H1 (cell line): Measurements from ENCODE around the gene EDA. TPM values are rescaled to one million over a fixed set of nuclear protein-coding genes. Genes with fewer than 3 reads are reported as not detected.

Experiments
- CTCF ChIA-PET: fragments of 300-600 bp; sonication (Branson Sonifier 250); formaldehyde crosslinking; loops from one replicate; lab custom pipeline; 2021; ENCODE audit not compliant: partially characterized antibody; lab: Charles Lee
- POLR2A ChIA-PET: fragments of 300-600 bp; sonication (Branson Sonifier 250); formaldehyde crosslinking; loops from one replicate; lab custom pipeline; 2021; ENCODE audit warnings: inconsistent platforms; ENCODE audit not compliant: partially characterized antibody; lab: Charles Lee
- DNase-seq, 2 experiments: peaks; one replicate each; pipeline versions ENCODE4 v3.0.0 to v3.0.0-alpha.2; 2010 to 2022; ENCODE audit warnings: low spot score in 2 of 2, low read depth in 1 of 2, mixed read lengths in 1 of 2
- FAIRE-seq: peaks from 2 replicates; lab custom pipeline; 2011; peaks lifted over from hg19 to GRCh38; lab: Jason Lieb, UNC
- H2AFZ ChIP-seq: 2 replicates; pipeline ENCODE4 v1.8.1; 2012; ENCODE audit warnings: low read length, inconsistent platforms
- H2AK5ac ChIP-seq: 2 replicates; pipeline ENCODE4 v1.6.1; 2013; ENCODE audit warnings: low read depth, low read length
- H2BK120ac ChIP-seq: replicated peaks from 2 replicates; pipeline ENCODE3; 2013; ENCODE audit warnings: low read depth, low read length, inconsistent platforms
- H2BK12ac ChIP-seq: 2 replicates; pipeline ENCODE4 v1.6.1; 2013; ENCODE audit warnings: low read depth, low read length
- H2BK15ac ChIP-seq: 2 replicates; pipeline ENCODE4 v1.6.1; 2013; ENCODE audit warnings: low read length
- H2BK20ac ChIP-seq: 2 replicates; pipeline ENCODE4 v1.6.1; 2013; ENCODE audit warnings: low read length
- H2BK5ac ChIP-seq: 2 replicates; pipeline ENCODE4 v1.6.1; 2013; ENCODE audit warnings: low read depth, low read length
- H3K14ac ChIP-seq: 2 replicates; pipeline ENCODE4 v1.6.1; 2013; ENCODE audit warnings: inconsistent platforms; ENCODE audit not compliant: insufficient read length
- H3K18ac ChIP-seq: 2 replicates; pipeline ENCODE4 v1.6.1; 2013; ENCODE audit warnings: low read length; ENCODE audit errors: extremely low read depth
- H3K23ac ChIP-seq: 2 replicates; pipeline ENCODE4 v1.6.1; 2013; ENCODE audit warnings: inconsistent platforms; ENCODE audit not compliant: insufficient read length
- H3K23me2 ChIP-seq: 2 replicates; pipeline ENCODE4 v1.6.1; 2013; ENCODE audit warnings: low read depth, low read length
- H3K27ac ChIP-seq: 2 replicates; pipeline ENCODE4 v1.6.1; 2011; ENCODE audit warnings: low read depth, low read length, inconsistent platforms
- H3K27me3 ChIP-seq, 4 experiments: replicated peaks in 1 of 4; 1 replicate in 1 of 4; 2 replicates in 3 of 4; pipeline versions ENCODE4 v1.6.1 to v1.8.1; 2011 to 2013; ENCODE audit warnings: low read length in 3 of 4, mild to moderate bottlenecking in 3 of 4, inconsistent platforms in 2 of 4, mixed read lengths in 2 of 4, moderate library complexity in 1 of 4; ENCODE audit not compliant: control insufficient read depth in 3 of 4, insufficient read depth in 3 of 4; ENCODE audit errors: extremely low read depth in 1 of 4
- H3K36me3 ChIP-seq, 4 experiments: 2 replicates each; pipeline versions ENCODE4 v1.6.1 to v1.8.1; 2011 to 2013; ENCODE audit warnings: mild to moderate bottlenecking in 4 of 4, low read length in 3 of 4, moderate library complexity in 2 of 4, control low read depth in 1 of 4, inconsistent platforms in 1 of 4; ENCODE audit not compliant: insufficient read depth in 4 of 4, control insufficient read depth in 2 of 4
- H3K4ac ChIP-seq: replicated peaks from 2 replicates; pipeline ENCODE3; 2013; ENCODE audit warnings: low read length, low read depth, mixed read lengths, inconsistent platforms; ENCODE audit not compliant: insufficient read length
- H3K4me1 ChIP-seq, 4 experiments: replicated peaks in 1 of 4; 1 replicate in 1 of 4; 2 replicates in 3 of 4; pipeline versions ENCODE4 v1.6.1 to v1.8.1; 2011 to 2013; ENCODE audit warnings: low read length in 3 of 4, inconsistent platforms in 2 of 4, mixed read lengths in 1 of 4; ENCODE audit not compliant: insufficient read depth in 4 of 4, control insufficient read depth in 3 of 4
- H3K4me2 ChIP-seq, 2 experiments: 2 replicates each; pipeline versions ENCODE4 v1.6.1 to v1.8.1; 2011 to 2013; ENCODE audit warnings: low read depth in 2 of 2, low read length in 2 of 2, control low read depth in 1 of 2, inconsistent platforms in 1 of 2, mild to moderate bottlenecking in 1 of 2; ENCODE audit not compliant: insufficient read depth in 1 of 2
- H3K4me3 ChIP-seq, 4 experiments: fragments of 200-600, 300-600 bp in 1 of 4; sonication (generic), shearing (Covaris generic), sonication (Bioruptor Twin) in 1 of 4; 2 replicates each; pipeline versions ENCODE4 v1.5.1 to v1.8.1; 2011 to 2016; ENCODE audit warnings: low read length in 4 of 4, low read depth in 3 of 4, control low read depth in 2 of 4, inconsistent platforms in 2 of 4, mild to moderate bottlenecking in 2 of 4, mixed read lengths in 1 of 4, moderate library complexity in 1 of 4; ENCODE audit not compliant: insufficient read depth in 2 of 4; ENCODE audit errors: extremely low read depth in 1 of 4
- H3K56ac ChIP-seq: replicated peaks from 2 replicates; pipeline ENCODE3; 2013; ENCODE audit warnings: low read depth, mild to moderate bottlenecking, mixed read lengths, low read length, inconsistent platforms; ENCODE audit not compliant: insufficient read length
- H3K79me1 ChIP-seq: 2 replicates; pipeline ENCODE4 v1.6.1; 2013; ENCODE audit warnings: low read depth, low read length, control low read depth
- H3K79me2 ChIP-seq, 2 experiments: 2 replicates each; pipeline versions ENCODE4 v1.6.1 to v1.8.1; 2012 to 2013; ENCODE audit warnings: low read length in 2 of 2, mild to moderate bottlenecking in 2 of 2, inconsistent platforms in 1 of 2; ENCODE audit not compliant: insufficient read depth in 2 of 2, control insufficient read depth in 1 of 2
- H3K9ac ChIP-seq, 4 experiments: replicated peaks in 1 of 4; 1 replicate in 1 of 4; 2 replicates in 3 of 4; pipeline versions ENCODE4 v1.6.1 to v1.8.1; 2011 to 2013; ENCODE audit warnings: low read depth in 3 of 4, low read length in 3 of 4, control low read depth in 2 of 4, mild to moderate bottlenecking in 2 of 4, moderate library complexity in 2 of 4, inconsistent platforms in 1 of 4; ENCODE audit errors: extremely low read depth in 1 of 4
- H3K9me3 ChIP-seq, 2 experiments: 2 replicates each; pipeline versions ENCODE4 v1.6.1 to v1.8.1; 2012 to 2013; ENCODE audit warnings: mild to moderate bottlenecking in 2 of 2, moderate library complexity in 2 of 2, control low read depth in 1 of 2, inconsistent platforms in 1 of 2, low read depth in 1 of 2, low read length in 1 of 2, mixed read lengths in 1 of 2; ENCODE audit not compliant: insufficient read depth in 2 of 2
- H4K20me1 ChIP-seq, 2 experiments: replicated peaks in 1 of 2; 2 replicates each; pipeline versions ENCODE3 to v1.8.1; 2011 to 2013; ENCODE audit warnings: inconsistent platforms in 2 of 2, low read length in 2 of 2, mild to moderate bottlenecking in 1 of 2; ENCODE audit not compliant: insufficient read depth in 2 of 2, control insufficient read depth in 1 of 2
- H4K5ac ChIP-seq: 2 replicates; pipeline ENCODE4 v1.6.1; 2013; ENCODE audit warnings: low read length, low read depth, mixed read lengths, inconsistent platforms; ENCODE audit not compliant: insufficient read length
- H4K8ac ChIP-seq: 2 replicates; pipeline ENCODE4 v1.8.0; 2013; ENCODE audit warnings: mild to moderate bottlenecking, moderate library complexity, low read length, inconsistent platforms; ENCODE audit not compliant: insufficient read depth; ENCODE audit errors: extremely low read depth
- H4K91ac ChIP-seq: replicated peaks from 2 replicates; pipeline ENCODE3; 2013; ENCODE audit warnings: low read length, mixed read lengths, inconsistent platforms; ENCODE audit not compliant: insufficient read length
- CTBP2 ChIP-seq: IDR thresholded peaks from 2 replicates; pipeline ENCODE4 v1.7.0; 2011; ENCODE audit warnings: borderline replicate concordance, mild to moderate bottlenecking, moderate library complexity, mixed read lengths, low read length; ENCODE audit not compliant: insufficient read depth, insufficient read length
- E2F6 ChIP-seq: IDR thresholded peaks from 2 replicates; pipeline ENCODE4 v1.6.1; 2012; ENCODE audit warnings: inconsistent platforms
- KDM1A ChIP-seq: fragments of 200-600, 300-600 bp; sonication (generic); IDR thresholded peaks from 2 replicates; pipeline ENCODE4 v1.7.1; 2016; ENCODE audit warnings: mild to moderate bottlenecking, low read length, borderline replicate concordance
- RXRA ChIP-seq: IDR thresholded peaks from 2 replicates; pipeline ENCODE4 v1.6.1; 2011; ENCODE audit warnings: low read depth, mild to moderate bottlenecking, low read length, moderate library complexity; ENCODE audit not compliant: insufficient read depth
- SUZ12 ChIP-seq: fragments of 200-600 bp; sonication (generic); IDR thresholded peaks from 2 replicates; pipeline ENCODE4 v1.6.1; 2012; ENCODE audit warnings: mild to moderate bottlenecking, inconsistent platforms, low read length, moderate library complexity, mixed read lengths
- WGBS, 2 experiments: shearing (Covaris generic) in 1 of 2; methylation state at CpG; one replicate each; pipeline versions ENCODE4 v1.1.6 to v1.1.7; 2013 to 2015; ENCODE audit warnings: low lambda C conversion rate in 2 of 2, mixed read lengths in 2 of 2, inconsistent platforms in 1 of 2, low coverage in 1 of 2, missing lambda C conversion rate in 1 of 2; ENCODE audit not compliant: insufficient replicate concordance in 2 of 2, insufficient coverage in 1 of 2, insufficient read length in 1 of 2; ENCODE audit errors: extremely low coverage in 1 of 2, missing lambda C conversion rate in 1 of 2; 5-methylcytosine and 5-hydroxymethylcytosine counted together
- polyA plus RNA-seq, 7 experiments: library from polyadenylated mRNA; depleted of rRNA in 3 of 7; stranded (reverse) in 5 of 7; unstranded in 2 of 7; fragments of >200 nt in 5 of 7; fragments of 200-250 nt in 2 of 7; gene quantifications; 1 replicate in 5 of 7; 2 replicates in 1 of 7; 4 replicates in 1 of 7; pipeline versions ENCODE4 v1.2.1 to v1.2.3, GENCODE V29; 2011 to 2013; ENCODE audit warnings: missing spikeins in 2 of 7, mixed read lengths in 2 of 7
- total RNA-seq: library from RNA; stranded (reverse); fragmentation: NEBNext Ultra II Directional; extraction: Animal tissue kit (Norgen Biotek cat#: 25700); gene quantifications from 2 replicates; pipeline ENCODE4 v1.2.1, GENCODE V29; 2021

Gene EDA
- total and polyA plus RNA-seq, 2 of the 8 experiments (the other 6 are each of a cell fraction or from before 2014, with no cell fraction given) = 7.5 to 10.5 TPM

- no peaks in the 10 kb centered on the region for H3K23me2 ChIP-seq
- H3K9me3 ChIP-seq = no peaks in the 10 kb centered on the region
- no peak overlapping the region for H2BK120ac ChIP-seq
- H3K36me3 ChIP-seq = no peaks in the 10 kb centered on the region
- no peak overlapping the region for H2BK12ac ChIP-seq
- H3K4me3 ChIP-seq = no peak overlapping the region
- H2BK20ac ChIP-seq = no peak overlapping the region
- H2AK5ac ChIP-seq = no peak overlapping the region
- DNase-seq (no peak), FAIRE-seq (no peak)
- no peak overlapping the region for H4K8ac ChIP-seq
- ChIA-PET CTCF (no interaction called here), POLR2A (no interaction called here)
- H4K5ac ChIP-seq = no peak overlapping the region
- no peaks in the 10 kb centered on the region for H3K27me3 ChIP-seq
- TF ChIP-seq SUZ12 (no peak), CTBP2 (no peak), RXRA (no peak), E2F6 (no peak), KDM1A (no peak)
- no peak overlapping the region for H3K14ac ChIP-seq
- H3K27ac ChIP-seq = no peak overlapping the region
- WGBS, 2 experiments = 82% methylated on average over 4 of the region's 4 CpGs; no CpG with 5 or more reads in 1 of the 2 experiments
- H3K4me2 ChIP-seq = no peak overlapping the region
- no peak overlapping the region for H3K23ac ChIP-seq
- H3K9ac ChIP-seq = no peak overlapping the region
- H2BK15ac ChIP-seq = no peak overlapping the region
- H3K79me1 ChIP-seq = no peaks in the 10 kb centered on the region
- H2AFZ ChIP-seq = no peak overlapping the region
- H3K18ac ChIP-seq = no peak overlapping the region
- H3K4ac ChIP-seq = no peak overlapping the region
- no peaks in the 10 kb centered on the region for H4K20me1 ChIP-seq
- no peak overlapping the region for H4K91ac ChIP-seq
- no peak overlapping the region for H2BK5ac ChIP-seq
- no peak overlapping the region for H3K56ac ChIP-seq
- H3K79me2 ChIP-seq = no peaks in the 10 kb centered on the region
- H3K4me1 ChIP-seq = no peaks in the 10 kb centered on the region
Measured at GRCh38 chrX:69961365-69962072, 345.6 kb downstream of the EDA start.
